ENCODE data around the gene CABP7. TPM values are rescaled to one million over a fixed set of nuclear protein-coding genes. Genes with fewer than 3 reads are reported as not detected.

CABP7 gene
- total and polyA plus RNA-seq, 9 donors: 0.09 to 0.40 (median 0.15) TPM

DNA sequence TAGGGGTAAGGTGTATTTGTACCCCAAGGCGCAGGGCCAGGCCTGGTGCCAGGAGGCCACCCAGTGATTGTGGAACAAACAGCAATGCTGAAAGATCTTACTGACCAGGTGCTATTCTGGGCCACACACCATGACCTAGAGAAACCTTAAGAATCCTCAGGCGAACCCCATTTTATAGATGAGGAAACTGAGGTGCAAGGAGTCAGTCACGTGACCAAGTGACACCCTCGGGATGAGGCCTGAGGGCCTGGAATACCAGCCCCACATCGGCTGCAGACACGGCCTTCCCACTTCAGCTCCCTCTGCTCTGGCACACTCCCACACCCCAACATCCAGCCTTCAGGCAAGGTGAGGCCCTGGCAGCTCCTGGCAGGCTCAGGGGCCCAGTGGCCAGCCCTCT, 13.1 kb downstream of the CABP7 start:
- Histone ChIP-seq H3K4me1 (ENCODE audit: control insufficient read depth, insufficient read depth, low read length) (peaks cover 13% of the 10 kb centered on the region), H3K27ac (ENCODE audit: low read length) (no peak overlapping the region), H3K27me3 (ENCODE audit: control insufficient read depth, insufficient read depth, low read length) (no peaks in the 10 kb centered on the region), H3K4me3 (ENCODE audit: low read length) (no peak overlapping the region), H3K9me3 (replicated peaks; ENCODE audit: control insufficient read depth, low read depth, low read length) (no peaks in the 10 kb centered on the region), H3K36me3 (ENCODE audit: control insufficient read depth, insufficient read depth, low read length) (peaks cover 33% of the 10 kb centered on the region)
- no peak for DNase-seq
- 100% methylated on average over 1 of the region's 6 CpGs for WGBS (ENCODE audit: insufficient coverage)

DNA sequence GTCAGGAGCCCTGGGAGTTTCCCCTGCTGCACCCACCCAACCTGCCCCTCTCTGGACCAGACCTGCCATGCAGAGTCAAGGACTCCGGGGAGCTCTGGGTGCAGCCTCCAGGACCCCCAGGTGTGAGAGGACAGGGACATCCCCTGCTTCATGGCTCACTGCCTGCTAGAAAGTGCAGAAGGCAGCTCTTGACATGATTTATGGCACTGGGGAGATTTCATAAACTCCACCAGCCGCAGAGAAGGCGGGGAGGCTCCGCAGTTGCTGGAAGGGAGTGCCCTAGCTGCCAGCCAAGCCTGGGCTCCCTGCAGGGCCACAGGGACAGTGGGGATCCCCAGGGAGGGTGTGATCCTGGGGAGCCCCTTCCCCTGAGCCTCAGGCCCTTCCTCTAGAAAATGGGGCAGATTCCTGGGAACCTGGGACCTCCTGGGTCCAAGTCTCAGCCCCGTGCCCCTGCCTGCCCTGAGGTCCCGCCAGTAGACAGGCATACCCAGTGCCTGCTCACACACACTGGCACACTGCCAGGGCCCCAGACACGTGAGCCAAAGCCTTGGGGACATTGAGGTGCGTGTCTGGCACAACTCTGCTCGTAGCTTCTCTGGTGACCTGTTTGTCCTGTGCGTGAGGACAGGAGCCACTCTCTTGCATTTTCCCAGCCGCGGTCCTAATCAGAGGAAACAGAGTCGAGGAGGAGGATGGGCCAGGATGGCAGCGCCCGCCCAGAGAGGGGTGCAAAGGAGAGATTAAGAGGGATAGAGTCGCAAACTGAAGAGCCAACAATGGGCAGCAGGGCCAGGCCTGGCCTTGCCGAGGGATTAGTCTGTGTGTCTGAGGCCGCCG, 13.8 kb downstream of the CABP7 start:
- Histone ChIP-seq H3K4me3 (ENCODE audit: low read length) (no peak overlapping the region), H3K4me1 (ENCODE audit: control insufficient read depth, insufficient read depth, low read length) (peaks cover 18% of the 10 kb centered on the region), H3K9me3 (replicated peaks; ENCODE audit: control insufficient read depth, low read depth, low read length) (no peaks in the 10 kb centered on the region), H3K36me3 (ENCODE audit: control insufficient read depth, insufficient read depth, low read length) (peaks cover 40% of the 10 kb centered on the region), H3K27ac (ENCODE audit: low read length) (no peak overlapping the region), H3K27me3 (ENCODE audit: control insufficient read depth, insufficient read depth, low read length) (no peaks in the 10 kb centered on the region)
- 69% methylated on average over 18 of the region's 19 CpGs for WGBS (ENCODE audit: insufficient coverage)
- no peak for DNase-seq

DNA sequence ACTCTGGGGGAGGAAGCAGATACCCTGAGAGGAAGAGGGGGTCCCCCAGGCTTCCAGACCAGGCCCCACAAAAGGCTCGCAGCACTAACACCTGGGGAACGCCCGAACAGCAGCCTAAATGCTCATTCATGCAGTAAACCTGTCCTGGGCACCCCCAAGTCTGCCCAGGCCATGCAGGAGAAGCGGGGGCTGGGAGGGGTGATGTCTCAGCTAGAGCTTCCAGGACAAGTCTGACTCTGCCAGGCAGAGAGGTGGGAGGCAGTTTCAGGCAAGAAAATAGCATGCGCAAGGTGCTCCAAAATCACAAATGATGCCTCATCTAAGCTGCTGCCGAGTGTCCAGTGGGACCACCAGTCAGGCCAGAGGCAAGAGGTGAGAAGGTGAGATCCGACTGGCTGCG, 14.6 kb downstream of the CABP7 start:
- no peak for DNase-seq
- Histone ChIP-seq H3K27ac (ENCODE audit: low read length) (no peak overlapping the region), H3K36me3 (ENCODE audit: control insufficient read depth, insufficient read depth, low read length) (peaks cover 48% of the 10 kb centered on the region), H3K4me1 (ENCODE audit: control insufficient read depth, insufficient read depth, low read length) (peaks cover 18% of the 10 kb centered on the region), H3K9me3 (replicated peaks; ENCODE audit: control insufficient read depth, low read depth, low read length) (no peaks in the 10 kb centered on the region), H3K4me3 (ENCODE audit: low read length) (no peak overlapping the region), H3K27me3 (ENCODE audit: control insufficient read depth, insufficient read depth, low read length) (no peaks in the 10 kb centered on the region)
- 80% methylated on average over 8 of the region's 8 CpGs for WGBS (ENCODE audit: insufficient coverage)

DNA sequence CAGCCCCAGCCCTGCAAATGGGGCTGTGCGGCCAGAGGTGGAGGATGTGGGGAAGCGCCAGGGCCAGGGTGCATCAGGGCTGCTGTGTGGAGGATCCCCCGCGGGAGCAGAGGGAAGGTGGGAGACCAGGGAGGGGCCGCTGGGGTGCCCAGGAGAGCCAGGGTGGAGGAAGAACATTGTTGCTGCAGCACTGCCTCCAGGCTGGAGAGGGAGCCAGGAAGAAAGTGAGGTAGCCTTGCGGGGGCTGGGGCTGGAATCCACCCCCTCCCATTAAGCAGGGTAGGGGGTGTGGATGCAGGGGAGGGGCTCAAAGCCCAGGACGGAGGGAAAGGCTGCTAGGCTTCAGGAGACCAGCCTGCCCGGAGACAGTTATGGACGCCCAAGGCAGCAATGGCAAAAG, 15.0 kb downstream of the CABP7 start:
- Histone ChIP-seq H3K27me3 (ENCODE audit: control insufficient read depth, insufficient read depth, low read length) (no peaks in the 10 kb centered on the region), H3K9me3 (replicated peaks; ENCODE audit: control insufficient read depth, low read depth, low read length) (no peaks in the 10 kb centered on the region), H3K4me1 (ENCODE audit: control insufficient read depth, insufficient read depth, low read length) (peaks cover 18% of the 10 kb centered on the region), H3K36me3 (ENCODE audit: control insufficient read depth, insufficient read depth, low read length) (peaks cover 51% of the 10 kb centered on the region), H3K4me3 (ENCODE audit: low read length) (no peak overlapping the region), H3K27ac (ENCODE audit: low read length) (no peak overlapping the region)
- no peak for DNase-seq
- 54% methylated on average over 6 of the region's 9 CpGs for WGBS (ENCODE audit: insufficient coverage)

DNA sequence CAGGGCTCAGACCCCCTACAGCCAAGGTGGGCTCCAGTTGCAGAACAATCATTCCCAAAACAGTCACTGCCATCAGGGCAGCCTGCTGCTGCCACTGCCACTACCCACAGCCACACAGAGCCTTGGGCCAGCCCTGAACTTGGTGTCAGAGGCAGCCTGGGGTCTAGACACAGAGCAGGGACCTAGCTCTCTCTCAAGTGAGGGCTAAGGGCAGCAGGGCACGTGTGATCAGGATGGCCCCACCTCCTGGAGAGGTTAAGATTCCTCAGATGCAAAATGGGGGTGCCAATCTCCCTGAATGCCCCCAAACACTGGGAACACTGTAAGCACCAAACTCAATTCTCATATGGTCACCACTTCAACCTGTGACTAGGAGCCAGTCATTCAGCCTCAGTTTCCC, 15.6 kb downstream of the CABP7 start:
- Histone ChIP-seq H3K27ac (ENCODE audit: low read length) (no peak overlapping the region), H3K9me3 (replicated peaks; ENCODE audit: control insufficient read depth, low read depth, low read length) (no peaks in the 10 kb centered on the region)

DNA sequence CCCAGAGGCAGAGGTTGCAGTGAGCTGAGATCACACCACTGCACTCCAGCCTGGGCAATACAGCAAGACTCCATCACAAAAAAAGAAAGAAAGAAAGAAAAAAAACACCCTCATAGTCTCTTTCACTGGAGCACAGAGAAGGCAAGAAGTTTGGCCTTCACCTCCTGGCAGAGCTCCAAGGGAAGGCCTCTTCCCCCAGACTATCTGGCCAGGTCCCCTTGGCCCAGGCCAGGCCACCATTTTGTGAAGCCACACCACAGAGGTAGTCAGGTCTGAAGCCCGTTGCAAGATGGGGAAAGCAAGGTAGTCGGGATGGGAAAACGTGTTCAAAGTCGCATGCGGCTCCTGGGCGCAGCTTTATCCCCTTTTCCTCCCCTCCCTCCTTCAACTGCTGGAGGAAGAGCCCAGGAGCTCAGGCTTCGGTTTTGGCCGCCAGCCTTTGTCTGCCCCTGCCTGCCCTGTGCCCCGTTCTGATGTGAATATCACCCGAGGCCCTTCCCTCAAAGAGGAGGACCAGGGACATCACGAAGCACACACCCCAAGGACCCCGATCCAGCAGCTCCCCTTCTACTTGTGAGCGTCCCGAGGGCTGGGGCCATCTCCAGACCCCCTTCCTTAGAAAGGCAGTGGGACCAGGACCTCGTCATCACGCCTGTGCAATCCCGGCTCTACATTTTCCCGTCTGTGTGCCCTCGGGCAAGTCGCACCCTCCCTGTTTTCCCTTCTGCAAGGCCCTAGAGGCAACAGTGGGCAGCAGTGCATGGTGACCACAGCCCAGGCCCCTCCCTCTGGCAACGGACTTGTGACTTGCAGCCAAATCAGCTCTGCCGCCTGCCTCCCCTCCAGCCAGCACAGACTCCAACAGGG, 17.7 kb downstream of the CABP7 start:
- WGBS (ENCODE audit: insufficient coverage): 70% methylated on average over 18 of the region's 22 CpGs
- Histone ChIP-seq H3K27ac (ENCODE audit: low read length) (no peak overlapping the region), H3K27me3 (ENCODE audit: control insufficient read depth, insufficient read depth, low read length) (no peaks in the 10 kb centered on the region), H3K9me3 (replicated peaks; ENCODE audit: control insufficient read depth, low read depth, low read length) (no peaks in the 10 kb centered on the region), H3K4me3 (ENCODE audit: low read length) (no peak overlapping the region), H3K4me1 (ENCODE audit: control insufficient read depth, insufficient read depth, low read length) (peaks cover 18% of the 10 kb centered on the region), H3K36me3 (ENCODE audit: control insufficient read depth, insufficient read depth, low read length) (peaks cover 58% of the 10 kb centered on the region)
- peak; percentile 29 for DNase-seq

More for the DNA sequence above, 15.6 kb downstream of the CABP7 start:
- Histone ChIP-seq H3K4me1 (ENCODE audit: control insufficient read depth, insufficient read depth, low read length) (peaks cover 18% of the 10 kb centered on the region), H3K4me3 (ENCODE audit: low read length) (no peak overlapping the region), H3K27me3 (ENCODE audit: control insufficient read depth, insufficient read depth, low read length) (no peaks in the 10 kb centered on the region), H3K36me3 (ENCODE audit: control insufficient read depth, insufficient read depth, low read length) (peaks cover 50% of the 10 kb centered on the region)
- DNase-seq: no peak
- 29% methylated on average over 1 of the region's 1 CpG for WGBS (ENCODE audit: insufficient coverage)

DNA sequence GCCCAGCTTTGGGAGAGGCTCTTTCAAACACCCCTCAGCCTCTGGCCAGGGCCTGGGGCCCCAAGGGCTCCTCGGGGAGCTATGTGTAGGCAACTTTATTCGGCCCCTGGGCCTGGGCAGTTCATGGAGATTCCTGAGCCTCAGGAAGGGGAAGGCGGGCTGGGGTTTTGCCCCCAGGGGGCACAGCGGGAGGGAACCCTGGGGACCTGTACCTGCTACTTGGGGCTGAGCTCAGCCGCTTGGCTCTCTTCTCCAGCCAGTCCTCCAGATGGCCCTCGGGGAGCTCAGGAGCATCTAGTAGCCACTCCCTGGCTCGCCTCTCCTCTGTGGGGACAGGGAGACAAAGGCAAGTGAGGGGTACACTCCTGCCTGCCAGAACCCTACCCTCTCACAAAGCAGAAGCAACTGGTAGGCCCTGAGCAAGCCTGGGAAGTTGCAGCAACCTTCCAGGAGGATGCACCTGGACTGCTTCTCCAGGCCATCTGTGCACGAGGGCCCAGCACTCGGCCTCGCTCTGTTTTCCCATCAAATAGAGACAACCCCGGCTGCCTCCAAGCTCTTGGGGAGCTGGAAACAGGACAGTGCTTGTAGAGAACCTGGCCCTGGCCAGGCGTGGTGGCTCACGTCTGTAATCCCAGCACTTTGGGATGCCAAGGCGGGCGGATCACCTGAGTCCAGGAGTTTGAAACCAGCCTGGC, 18.5 kb downstream of the CABP7 start:
- Histone ChIP-seq H3K27ac (ENCODE audit: low read length) (no peak overlapping the region), H3K9me3 (replicated peaks; ENCODE audit: control insufficient read depth, low read depth, low read length) (no peaks in the 10 kb centered on the region), H3K4me3 (ENCODE audit: low read length) (no peak overlapping the region), H3K27me3 (ENCODE audit: control insufficient read depth, insufficient read depth, low read length) (no peaks in the 10 kb centered on the region), H3K4me1 (ENCODE audit: control insufficient read depth, insufficient read depth, low read length) (peaks cover 13% of the 10 kb centered on the region), H3K36me3 (ENCODE audit: control insufficient read depth, insufficient read depth, low read length) (peaks cover 59% of the 10 kb centered on the region)
- DNase-seq: no peak
- 63% methylated on average over 7 of the region's 15 CpGs for WGBS (ENCODE audit: insufficient coverage)

DNA sequence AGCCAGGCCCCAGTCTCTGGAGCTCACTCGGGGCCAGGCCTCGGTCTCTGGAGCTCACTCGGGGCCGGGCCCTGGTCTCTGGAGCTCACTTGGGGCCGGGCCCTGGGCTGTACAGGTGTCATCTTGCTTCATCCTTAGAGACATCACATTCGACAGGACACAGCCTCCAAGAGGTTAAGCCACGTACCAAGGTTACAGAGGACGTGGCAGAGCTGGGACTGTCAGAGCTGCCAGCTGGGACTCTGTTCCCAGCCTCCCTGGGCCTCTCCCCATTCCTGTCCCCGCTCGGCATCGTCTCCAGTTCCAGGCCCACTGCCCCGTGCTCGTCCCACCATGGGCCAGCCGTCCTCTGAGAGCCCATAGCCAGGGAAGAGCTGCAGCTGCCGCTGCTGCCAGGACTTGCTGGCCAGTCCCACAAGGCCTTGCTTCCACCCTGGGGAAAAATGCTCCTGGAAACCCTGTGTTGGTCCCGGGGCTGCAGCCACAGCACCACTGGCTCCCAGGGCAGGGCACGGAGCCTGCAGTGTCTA, 19.6 kb downstream of the CABP7 start:
- WGBS (ENCODE audit: insufficient coverage): 87% methylated on average over 17 of the region's 17 CpGs
- peaks cover 59% of the 10 kb centered on the region for H3K36me3 ChIP-seq (ENCODE audit: control insufficient read depth, insufficient read depth, low read length)
- H3K4me3 ChIP-seq (ENCODE audit: low read length): no peak overlapping the region
- no peak overlapping the region for H3K27ac ChIP-seq (ENCODE audit: low read length)
- no peaks in the 10 kb centered on the region for H3K9me3 ChIP-seq (replicated peaks; ENCODE audit: control insufficient read depth, low read depth, low read length)
- peaks cover 7% of the 10 kb centered on the region for H3K4me1 ChIP-seq (ENCODE audit: control insufficient read depth, insufficient read depth, low read length)
- no peaks in the 10 kb centered on the region for H3K27me3 ChIP-seq (ENCODE audit: control insufficient read depth, insufficient read depth, low read length)
- DNase-seq: no peak

DNA sequence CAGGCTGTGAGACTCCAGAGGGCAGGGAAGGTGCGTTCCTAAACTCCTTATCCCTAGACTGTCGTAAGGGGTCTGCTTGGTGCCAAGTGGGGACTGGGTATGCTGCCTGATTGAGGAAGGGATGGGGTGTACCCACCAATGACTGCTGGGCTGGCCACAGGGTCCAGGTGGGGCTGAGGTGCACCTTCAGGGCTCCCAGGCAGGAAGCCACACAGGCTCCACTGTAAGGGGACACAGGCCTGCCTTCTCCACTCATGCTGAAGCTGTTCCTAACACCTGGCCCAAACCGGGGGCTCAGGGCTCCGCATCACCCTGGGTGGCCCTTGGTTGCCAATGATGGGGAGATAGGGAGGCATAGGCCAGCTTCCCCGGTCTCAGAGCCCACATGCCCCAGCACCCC, 20.4 kb downstream of the CABP7 start:
- H3K27me3 ChIP-seq (ENCODE audit: control insufficient read depth, insufficient read depth, low read length): no peaks in the 10 kb centered on the region
- peaks cover 57% of the 10 kb centered on the region for H3K36me3 ChIP-seq (ENCODE audit: control insufficient read depth, insufficient read depth, low read length)
- no peak overlapping the region for H3K27ac ChIP-seq (ENCODE audit: low read length)
- DNase-seq: no peak
- H3K4me3 ChIP-seq (ENCODE audit: low read length): no peak overlapping the region
- peaks cover 15% of the 10 kb centered on the region for H3K4me1 ChIP-seq (ENCODE audit: control insufficient read depth, insufficient read depth, low read length)
- H3K9me3 ChIP-seq (replicated peaks; ENCODE audit: control insufficient read depth, low read depth, low read length): no peaks in the 10 kb centered on the region
- 100% methylated on average over 2 of the region's 5 CpGs for WGBS (ENCODE audit: insufficient coverage)
